SU-DHL-6 (cell line): ENCODE measurements around the gene PRKD1.

Experiments used
- H2AFZ ChIP-seq: fragments of 200-600 bp; sonication (generic); 2 replicates; pipeline ENCODE4 v1.6.1; 2014; ENCODE audit warnings: low read depth, mild to moderate bottlenecking, moderate library complexity, mixed read lengths, antibody characterized with exemption, low read length; ENCODE audit not compliant: severe bottlenecking
- H3F3A ChIP-seq: fragments of 200-600 bp; shearing (Covaris generic); 2 replicates; pipeline ENCODE4 v1.6.0; 2016; ENCODE audit warnings: antibody characterized with exemption, mild to moderate bottlenecking; ENCODE audit not compliant: insufficient read depth
- H3K27ac ChIP-seq: fragments of 200-600 bp; sonication (generic); 2 replicates; pipeline ENCODE4 v1.5.1; 2016; ENCODE audit warnings: low read depth, mild to moderate bottlenecking, low read length, moderate library complexity, mixed read lengths
- H3K27me3 ChIP-seq: fragments of 200-600 bp; sonication (generic), shearing (Covaris generic); 2 replicates; pipeline ENCODE4 v1.6.0; 2014; ENCODE audit warnings: mild to moderate bottlenecking, low read length
- H3K36me3 ChIP-seq: fragments of 200-600 bp; sonication (generic); 2 replicates; pipeline ENCODE4 v1.6.1; 2014; ENCODE audit warnings: mild to moderate bottlenecking, low read length, mixed read lengths
- H3K4me2 ChIP-seq: fragments of 300-600, 200-600 bp; shearing (Covaris generic), sonication (generic); 2 replicates; pipeline ENCODE4 v1.6.0; 2014; ENCODE audit warnings: low read length, low read depth, mild to moderate bottlenecking; ENCODE audit not compliant: poor library complexity, severe bottlenecking
- H3K4me3 ChIP-seq: fragments of 200-600 bp; sonication (generic); 2 replicates; pipeline ENCODE4 v1.5.1; 2014; ENCODE audit warnings: antibody characterized with exemption, low read length, mild to moderate bottlenecking, mixed read lengths; ENCODE audit not compliant: insufficient read depth, poor library complexity, severe bottlenecking
- H3K79me2 ChIP-seq: fragments of 200-600 bp; sonication (generic); 2 replicates; pipeline ENCODE4 v1.6.1; 2014; ENCODE audit warnings: mild to moderate bottlenecking, low read length, moderate library complexity; ENCODE audit not compliant: insufficient read depth
- H3K9ac ChIP-seq: fragments of 200-600 bp; sonication (generic); 2 replicates; pipeline ENCODE4 v1.7.0; 2014; ENCODE audit warnings: mild to moderate bottlenecking, low read length
- H3K9me2 ChIP-seq: fragments of 200-600 bp; sonication (generic); replicated peaks from 2 replicates; pipeline ENCODE4 v1.6.1; 2014; ENCODE audit warnings: low read length; ENCODE audit not compliant: insufficient read depth
- H3K9me3 ChIP-seq: fragments of 200-600 bp; sonication (generic); 2 replicates; pipeline ENCODE4 v1.6.1; 2014; ENCODE audit warnings: low read length, mixed read lengths; ENCODE audit not compliant: insufficient read depth
- H4K20me1 ChIP-seq: fragments of 200-600 bp; sonication (generic); 2 replicates; pipeline ENCODE4 v1.6.1; 2014; ENCODE audit warnings: low read depth, mild to moderate bottlenecking, antibody characterized with exemption, low read length, moderate library complexity, mixed read lengths
- EZH2phosphoT487 ChIP-seq: fragments of 200-600 bp; sonication (generic), shearing (Covaris generic); conservative IDR thresholded peaks from 2 replicates; pipeline ENCODE4 v1.6.1; 2018; ENCODE audit warnings: mild to moderate bottlenecking, antibody characterized with exemption, low read length, moderate library complexity, mixed read lengths
- TF ChIP-seq, protein P1 (sequence below): fragments of 200-600 bp; sonication (generic); IDR thresholded peaks from one replicate; pipeline ENCODE4 v1.5.1; 2017; ENCODE audit warnings: antibody characterized with exemption, mild to moderate bottlenecking, low read length, moderate library complexity; ENCODE audit not compliant: insufficient read depth, poor library complexity, severe bottlenecking

The PRKD1 gene

DNA sequence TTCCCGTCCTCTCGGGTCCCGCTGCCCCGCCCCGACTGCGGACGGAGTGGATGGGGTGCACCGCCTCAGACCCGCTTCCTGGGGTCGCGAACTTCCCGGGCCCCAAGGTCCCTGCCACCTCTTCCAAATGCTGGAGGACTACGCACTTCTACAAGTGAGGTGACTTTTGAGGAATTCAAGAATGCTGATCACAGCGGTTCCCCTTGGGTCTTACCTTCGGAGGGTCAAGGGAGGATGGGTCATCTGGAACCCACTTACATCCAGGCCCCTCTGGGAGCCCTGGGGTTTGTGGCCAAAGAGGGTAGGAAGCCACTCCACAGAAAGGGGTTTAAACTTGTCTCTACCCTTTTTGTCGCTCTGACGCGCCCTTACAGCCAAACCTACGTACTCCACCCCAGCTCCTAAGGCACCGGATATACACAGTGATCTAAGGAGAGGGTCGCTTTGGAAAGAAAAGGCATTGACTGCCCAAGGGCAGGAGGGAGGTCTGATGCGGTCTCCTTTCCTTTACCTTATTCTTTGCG is 532 bp upstream of the PRKD1 start:
- H3K9me2 ChIP-seq, result no peaks in the 10 kb centered on the region
- H2AFZ ChIP-seq, result no peak overlapping the region
- H3K4me3 ChIP-seq, result no peak overlapping the region
- no peaks in the 10 kb centered on the region for H3K79me2 ChIP-seq
- H3K4me2 ChIP-seq, result no peak overlapping the region
- no peaks in the 10 kb centered on the region for H3K36me3 ChIP-seq
- H3K27me3 ChIP-seq, result no peaks in the 10 kb centered on the region
- no peaks in the 10 kb centered on the region for H3F3A ChIP-seq
- H3K9me3 ChIP-seq, result 0 out of 2 replicates have a peak, but pooled peaks cover 5% of the 10 kb centered on the region
- TF ChIP-seq EZH2phosphoT487, result no peak
- TF ChIP-seq, protein P1, sequence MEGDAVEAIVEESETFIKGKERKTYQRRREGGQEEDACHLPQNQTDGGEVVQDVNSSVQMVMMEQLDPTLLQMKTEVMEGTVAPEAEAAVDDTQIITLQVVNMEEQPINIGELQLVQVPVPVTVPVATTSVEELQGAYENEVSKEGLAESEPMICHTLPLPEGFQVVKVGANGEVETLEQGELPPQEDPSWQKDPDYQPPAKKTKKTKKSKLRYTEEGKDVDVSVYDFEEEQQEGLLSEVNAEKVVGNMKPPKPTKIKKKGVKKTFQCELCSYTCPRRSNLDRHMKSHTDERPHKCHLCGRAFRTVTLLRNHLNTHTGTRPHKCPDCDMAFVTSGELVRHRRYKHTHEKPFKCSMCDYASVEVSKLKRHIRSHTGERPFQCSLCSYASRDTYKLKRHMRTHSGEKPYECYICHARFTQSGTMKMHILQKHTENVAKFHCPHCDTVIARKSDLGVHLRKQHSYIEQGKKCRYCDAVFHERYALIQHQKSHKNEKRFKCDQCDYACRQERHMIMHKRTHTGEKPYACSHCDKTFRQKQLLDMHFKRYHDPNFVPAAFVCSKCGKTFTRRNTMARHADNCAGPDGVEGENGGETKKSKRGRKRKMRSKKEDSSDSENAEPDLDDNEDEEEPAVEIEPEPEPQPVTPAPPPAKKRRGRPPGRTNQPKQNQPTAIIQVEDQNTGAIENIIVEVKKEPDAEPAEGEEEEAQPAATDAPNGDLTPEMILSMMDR, result no peak
- H3K27ac ChIP-seq, result no peak overlapping the region
- H3K9ac ChIP-seq, result no peak overlapping the region
- no peaks in the 10 kb centered on the region for H4K20me1 ChIP-seq

DNA sequence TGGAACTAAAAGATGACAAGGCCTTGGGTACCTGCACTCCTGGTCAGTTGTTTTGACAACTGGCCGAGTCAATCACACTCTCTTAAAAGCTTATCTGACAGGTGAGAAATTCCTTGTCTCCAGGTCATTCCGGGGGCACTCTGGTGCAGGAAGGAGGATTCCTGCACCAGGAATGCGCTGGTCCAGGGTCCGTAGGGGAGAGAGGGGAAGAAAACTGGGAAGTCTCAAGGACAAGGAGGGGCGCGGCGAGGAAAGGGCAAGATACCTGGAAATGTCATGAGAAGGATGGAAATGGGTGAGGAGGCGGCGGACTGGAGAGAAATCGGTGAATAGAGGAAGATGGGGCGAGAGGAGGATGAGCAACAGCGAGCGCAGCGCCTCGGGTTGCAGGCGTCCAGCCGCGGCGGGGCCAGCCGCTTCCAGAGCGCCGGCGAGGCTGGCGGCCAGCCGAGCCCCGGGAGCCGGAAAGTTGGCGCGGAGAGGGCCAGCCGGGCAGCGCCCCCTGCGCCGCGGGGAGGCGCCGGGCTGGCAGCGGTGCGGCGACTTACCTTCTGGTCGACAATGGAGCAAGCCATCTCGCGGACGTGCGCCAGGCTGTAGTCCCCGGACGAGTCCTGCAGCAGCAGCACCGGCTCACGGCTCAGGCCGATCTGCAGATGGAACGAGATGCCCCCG is 809 bp downstream of the PRKD1 start:
- no peak overlapping the region for H3K9ac ChIP-seq
- H3F3A ChIP-seq, result no peaks in the 10 kb centered on the region
- H3K27ac ChIP-seq, result no peak overlapping the region
- H3K9me3 ChIP-seq, result 0 out of 2 replicates have a peak, but pooled peaks cover 5% of the 10 kb centered on the region
- no peak overlapping the region for H2AFZ ChIP-seq
- H3K79me2 ChIP-seq, result no peaks in the 10 kb centered on the region
- H3K36me3 ChIP-seq, result no peaks in the 10 kb centered on the region
- no peaks in the 10 kb centered on the region for H4K20me1 ChIP-seq
- no peak overlapping the region for H3K4me3 ChIP-seq
- H3K4me2 ChIP-seq, result no peak overlapping the region
- H3K27me3 ChIP-seq, result no peaks in the 10 kb centered on the region
- H3K9me2 ChIP-seq, result no peaks in the 10 kb centered on the region
- TF ChIP-seq EZH2phosphoT487, result no peak
- TF ChIP-seq, protein P1, result no peak

DNA sequence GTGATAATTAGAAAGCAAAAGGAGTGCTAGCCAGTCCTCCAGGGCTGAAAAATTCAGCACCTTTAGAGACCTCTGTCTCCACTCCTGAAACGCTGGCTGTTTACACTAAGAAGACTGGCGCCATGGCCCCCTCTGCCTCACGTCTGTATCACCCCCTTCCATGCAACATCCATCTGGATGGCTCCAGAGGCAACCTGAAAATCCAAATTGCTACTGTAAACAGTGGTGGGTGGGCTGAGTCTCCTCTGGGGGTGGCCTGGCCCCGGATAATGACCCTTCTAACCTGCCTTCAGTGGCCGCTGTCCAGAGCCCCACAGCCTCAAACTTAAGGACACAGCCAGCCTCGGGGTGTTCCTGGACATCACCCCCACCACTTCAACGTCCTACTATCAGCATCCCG is 1.4 kb downstream of the PRKD1 start:
- Histone ChIP-seq H3F3A (no peaks in the 10 kb centered on the region), H3K4me3 (no peak overlapping the region), H4K20me1 (no peaks in the 10 kb centered on the region), H3K36me3 (no peaks in the 10 kb centered on the region), H3K79me2 (no peaks in the 10 kb centered on the region), H3K9me3 (0 out of 2 replicates have a peak, but pooled peaks cover 5% of the 10 kb centered on the region), H3K27me3 (no peaks in the 10 kb centered on the region), H3K9me2 (no peaks in the 10 kb centered on the region), H3K4me2 (no peak overlapping the region), H3K27ac (no peak overlapping the region), H2AFZ (no peak overlapping the region), H3K9ac (no peak overlapping the region)
- no peak for TF ChIP-seq EZH2phosphoT487
- TF ChIP-seq, protein P1, result no peak
